Measurements from ENCODE around the gene CCDC158. TPM values are rescaled to one million over a fixed set of nuclear protein-coding genes. Genes with fewer than 3 reads are reported as not detected.

Gene CCDC158
- total and polyA plus RNA-seq, 2 donors (not counting 3 experiments of a cell fraction or from before 2014, with no cell fraction given), result not detected

DNA sequence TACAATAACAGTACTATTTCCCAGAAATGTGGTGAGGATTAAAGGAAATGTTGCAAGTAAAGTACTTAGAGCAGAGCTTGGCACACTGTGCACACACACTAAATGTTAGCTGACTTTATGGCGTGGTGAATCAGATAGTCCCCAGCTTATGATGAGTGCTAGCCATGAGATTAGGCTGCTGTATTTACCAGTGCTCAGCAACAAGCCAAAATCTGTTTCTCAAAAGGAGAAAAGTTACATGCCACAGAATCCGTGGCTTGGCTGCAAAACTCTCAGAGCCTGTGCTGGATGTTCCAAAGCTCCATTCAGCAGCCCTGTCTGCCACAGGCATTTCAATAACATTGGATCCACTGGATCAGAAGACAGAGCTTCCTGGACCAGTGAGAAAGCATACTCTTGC lies 127.2 kb downstream of the CCDC158 start:
- Histone ChIP-seq H4K20me1 (replicated peaks; ENCODE audit: control insufficient read depth, extremely low read depth, insufficient read depth, low read length) (no peaks in the 10 kb centered on the region), H3K27ac (ENCODE audit: insufficient read depth, low read depth, low read length) (no peak overlapping the region), H3K9ac (replicated peaks; ENCODE audit: extremely low read depth, insufficient read depth, low read length) (no peak overlapping the region), H3K9me1 (replicated peaks; ENCODE audit: control insufficient read depth, extremely low read depth, insufficient read depth, low read length) (no peaks in the 10 kb centered on the region), H3K27me3 (ENCODE audit: control insufficient read depth in 2 of 2, insufficient read depth in 2 of 2, low read length in 2 of 2) (peaks cover 5 to 11% of the 10 kb centered on the region in 2 experiments), H2AFZ (ENCODE audit: low read depth, low read length) (no peak overlapping the region), H3K4me1 (ENCODE audit: control insufficient read depth, extremely low read depth, insufficient read depth, low read length) (no peaks in the 10 kb centered on the region), H3K36me3 (ENCODE audit: control insufficient read depth in 2 of 2, extremely low read depth in 1 of 2, insufficient read depth in 2 of 2, low read length in 2 of 2) (no peaks in the 10 kb centered on the region), H3K79me2 (ENCODE audit: control insufficient read depth, insufficient read depth, low read length) (no peaks in the 10 kb centered on the region), H3K4me2 (ENCODE audit: insufficient read depth, low read length) (no peak overlapping the region), H3K9me3 (replicated peaks; ENCODE audit: control insufficient read depth, insufficient read depth, low read length) (no peaks in the 10 kb centered on the region), H3K4me3 (replicated peaks in 1 of 3; ENCODE audit: insufficient read depth in 1 of 3, low read depth in 1 of 3, low read length in 3 of 3) (no peak overlapping the region)
- intact Hi-C loops (cut with micrococcal nuclease) (no loop called here), dilution Hi-C loops (cut with MboI; ENCODE audit: extremely low pct_ligation_motif_present, low sequenced_read_pairs) (no loop called here)
- BruUV-seq (replicated peaks), result no TSS peak
- no peak for FAIRE-seq
- TF ChIP-seq POLR2AphosphoS5 (IDR thresholded peaks at IDR 0.05; ENCODE audit: insufficient read depth, low read depth, low read length), result no peak
- TF ChIP-seq, protein P1, sequence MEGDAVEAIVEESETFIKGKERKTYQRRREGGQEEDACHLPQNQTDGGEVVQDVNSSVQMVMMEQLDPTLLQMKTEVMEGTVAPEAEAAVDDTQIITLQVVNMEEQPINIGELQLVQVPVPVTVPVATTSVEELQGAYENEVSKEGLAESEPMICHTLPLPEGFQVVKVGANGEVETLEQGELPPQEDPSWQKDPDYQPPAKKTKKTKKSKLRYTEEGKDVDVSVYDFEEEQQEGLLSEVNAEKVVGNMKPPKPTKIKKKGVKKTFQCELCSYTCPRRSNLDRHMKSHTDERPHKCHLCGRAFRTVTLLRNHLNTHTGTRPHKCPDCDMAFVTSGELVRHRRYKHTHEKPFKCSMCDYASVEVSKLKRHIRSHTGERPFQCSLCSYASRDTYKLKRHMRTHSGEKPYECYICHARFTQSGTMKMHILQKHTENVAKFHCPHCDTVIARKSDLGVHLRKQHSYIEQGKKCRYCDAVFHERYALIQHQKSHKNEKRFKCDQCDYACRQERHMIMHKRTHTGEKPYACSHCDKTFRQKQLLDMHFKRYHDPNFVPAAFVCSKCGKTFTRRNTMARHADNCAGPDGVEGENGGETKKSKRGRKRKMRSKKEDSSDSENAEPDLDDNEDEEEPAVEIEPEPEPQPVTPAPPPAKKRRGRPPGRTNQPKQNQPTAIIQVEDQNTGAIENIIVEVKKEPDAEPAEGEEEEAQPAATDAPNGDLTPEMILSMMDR (IDR thresholded peaks at IDR 0.05; ENCODE audit: extremely low read depth in 1 of 2, insufficient read depth in 1 of 2, low read depth in 1 of 2, low read length in 2 of 2), result no peak
- TF ChIP-seq, protein P2, sequence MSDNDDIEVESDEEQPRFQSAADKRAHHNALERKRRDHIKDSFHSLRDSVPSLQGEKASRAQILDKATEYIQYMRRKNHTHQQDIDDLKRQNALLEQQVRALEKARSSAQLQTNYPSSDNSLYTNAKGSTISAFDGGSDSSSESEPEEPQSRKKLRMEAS (IDR thresholded peaks at IDR 0.05; ENCODE audit: insufficient read depth, insufficient read length), result no peak
- no peak for TF ChIP-seq FOS (IDR thresholded peaks at IDR 0.05; ENCODE audit: borderline replicate concordance, insufficient read depth, low read length)
- no peak for TF ChIP-seq POLR2A (IDR thresholded peaks at IDR 0.05; ENCODE audit: low read depth, low read length)
- no peak for TF ChIP-seq JUN (IDR thresholded peaks at IDR 0.05; ENCODE audit: borderline replicate concordance, insufficient read depth, insufficient read length, low read depth)
- no peak for TF ChIP-seq EZH2 (IDR thresholded peaks at IDR 0.05; ENCODE audit: borderline replicate concordance, low read depth, low read length, severe bottlenecking)
- no peak for TF ChIP-seq GATA2 (IDR thresholded peaks at IDR 0.05; ENCODE audit: insufficient read depth, insufficient read length, low read depth, low read length)
- no peak for TF ChIP-seq MYC (IDR thresholded peaks at IDR 0.05; ENCODE audit: low read depth, low read length)
- ChIA-PET POLR2A (no interaction called here), CTCF (interaction anchor here (1.4 to 1.7 kb wide), 2 partner anchors 12 to 114 kb away, joined by 4 to 7 read pairs; partner anchors contain the start of gene STBD1)
- DNase-seq (ENCODE audit: low read depth, low spot score), result no peak

Data from endothelial cell of umbilical vein (primary cell).